Parathyroid adenoma (tissue), 2 donors: ENCODE data around the gene SLC12A7.

Experiments
- H2AFZ ChIP-seq: fragments of 300-600 bp; sonication (generic); one replicate; pipeline ENCODE4 v1.7.0; 2017; ENCODE audit warnings: antibody characterized with exemption, mild to moderate bottlenecking
- H3K27ac ChIP-seq: fragments of 300-600 bp; sonication (generic); one replicate; pipeline ENCODE4 v1.7.0; 2017
- H3K27me3 ChIP-seq: fragments of 300-600 bp; sonication (generic); one replicate; pipeline ENCODE4 v1.7.0; 2017; ENCODE audit warnings: low read length; ENCODE audit not compliant: control insufficient read depth, insufficient read depth
- H3K36me3 ChIP-seq: fragments of 300-600 bp; sonication (generic); one replicate; pipeline ENCODE4 v1.7.0; 2017; ENCODE audit warnings: low read length; ENCODE audit not compliant: control insufficient read depth, insufficient read depth
- H3K4me1 ChIP-seq: fragments of 300-600 bp; sonication (generic); one replicate; pipeline ENCODE4 v1.7.0; 2017; ENCODE audit warnings: control low read depth
- H3K4me2 ChIP-seq: fragments of 300-600 bp; sonication (generic); one replicate; pipeline ENCODE4 v1.7.0; 2017; ENCODE audit warnings: low read length
- H3K4me3 ChIP-seq: fragments of 300-600 bp; sonication (generic); one replicate; pipeline ENCODE4 v1.7.0; 2017; ENCODE audit warnings: low read depth, low read length
- H3K79me2 ChIP-seq: fragments of 300-600 bp; sonication (generic); one replicate; pipeline ENCODE4 v1.7.0; 2017; ENCODE audit warnings: control low read depth
- H3K9ac ChIP-seq: fragments of 300-600 bp; sonication (generic); one replicate; pipeline ENCODE4 v1.7.0; 2017; ENCODE audit warnings: mild to moderate bottlenecking
- H3K9me3 ChIP-seq: fragments of 300-600 bp; sonication (generic); one replicate; pipeline ENCODE4 v1.7.0; 2017; ENCODE audit warnings: low read length; ENCODE audit not compliant: control insufficient read depth
- CTCF ChIP-seq: fragments of 300-600 bp; sonication (generic); IDR thresholded peaks from one replicate; pipeline ENCODE4 v1.7.0; 2017; ENCODE audit warnings: antibody characterized with exemption, mild to moderate bottlenecking
- donor health status: primary hyperparathyroidism.

SLC12A7 gene

DNA sequence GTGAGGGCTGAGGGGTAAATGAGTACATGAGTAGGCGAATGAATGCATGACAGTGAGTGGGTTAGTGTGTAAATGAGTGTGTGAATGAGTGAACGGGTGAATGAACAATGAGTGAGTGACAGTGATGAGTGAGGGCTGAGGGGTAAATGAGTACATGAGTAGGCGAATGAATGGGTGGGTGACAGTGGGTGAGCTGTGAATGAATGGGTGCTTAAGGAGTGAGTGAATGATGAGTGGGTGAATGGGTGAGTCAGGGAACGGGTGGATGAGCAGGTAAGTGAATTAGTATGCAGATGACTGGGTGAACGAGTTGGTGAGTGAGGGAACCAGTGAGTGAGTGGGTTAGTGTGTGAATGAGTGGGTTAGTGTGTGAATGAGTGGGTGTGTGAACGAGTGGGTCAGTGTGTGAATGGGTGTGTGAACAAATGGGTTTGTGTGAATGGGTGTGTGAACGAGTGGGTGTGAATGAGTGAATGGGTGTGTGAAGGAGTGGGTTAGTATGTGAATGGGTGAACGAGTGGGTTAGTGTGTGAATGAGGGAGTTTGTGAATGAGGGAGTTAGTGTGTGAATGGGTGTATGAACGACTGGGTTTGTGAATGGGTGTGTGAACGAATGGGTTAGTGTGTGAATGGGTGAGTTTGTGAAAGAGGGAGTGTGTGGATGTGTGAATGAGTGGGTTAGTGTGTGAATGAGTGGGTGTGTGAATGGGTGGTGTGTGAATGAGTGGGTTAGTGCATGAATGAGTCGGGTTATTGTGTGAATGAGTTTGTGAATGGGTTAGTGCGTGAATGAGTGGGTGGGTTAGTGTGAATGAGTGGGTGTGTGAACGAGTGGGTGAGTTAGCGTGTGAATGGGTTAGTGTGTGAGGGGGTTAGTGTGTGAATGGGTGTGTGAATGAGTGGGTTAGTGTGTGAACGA lies 70.4 kb downstream of the SLC12A7 start:
- Histone ChIP-seq H3K4me1 (no peaks in the 10 kb centered on the region), H3K27me3 (no peaks in the 10 kb centered on the region), H3K36me3 (no peaks in the 10 kb centered on the region), H3K27ac (no peak overlapping the region), H3K9me3 (no peaks in the 10 kb centered on the region), H3K4me2 (no peak overlapping the region), H3K4me3 (no peak overlapping the region), H2AFZ (no peak overlapping the region), H3K79me2 (no peaks in the 10 kb centered on the region), H3K9ac (no peak overlapping the region)
- TF ChIP-seq CTCF, result no peak

GRCh38 chr5:1040571-1040970 lies 71.3 kb downstream of the SLC12A7 start:
- Histone ChIP-seq H3K4me1 (no peaks in the 10 kb centered on the region), H3K4me3 (no peak overlapping the region), H2AFZ (no peak overlapping the region), H3K27me3 (no peaks in the 10 kb centered on the region), H3K27ac (no peak overlapping the region), H3K36me3 (no peaks in the 10 kb centered on the region), H3K9me3 (no peaks in the 10 kb centered on the region), H3K79me2 (no peaks in the 10 kb centered on the region), H3K9ac (no peak overlapping the region), H3K4me2 (no peak overlapping the region)
- TF ChIP-seq CTCF, result no peak

DNA sequence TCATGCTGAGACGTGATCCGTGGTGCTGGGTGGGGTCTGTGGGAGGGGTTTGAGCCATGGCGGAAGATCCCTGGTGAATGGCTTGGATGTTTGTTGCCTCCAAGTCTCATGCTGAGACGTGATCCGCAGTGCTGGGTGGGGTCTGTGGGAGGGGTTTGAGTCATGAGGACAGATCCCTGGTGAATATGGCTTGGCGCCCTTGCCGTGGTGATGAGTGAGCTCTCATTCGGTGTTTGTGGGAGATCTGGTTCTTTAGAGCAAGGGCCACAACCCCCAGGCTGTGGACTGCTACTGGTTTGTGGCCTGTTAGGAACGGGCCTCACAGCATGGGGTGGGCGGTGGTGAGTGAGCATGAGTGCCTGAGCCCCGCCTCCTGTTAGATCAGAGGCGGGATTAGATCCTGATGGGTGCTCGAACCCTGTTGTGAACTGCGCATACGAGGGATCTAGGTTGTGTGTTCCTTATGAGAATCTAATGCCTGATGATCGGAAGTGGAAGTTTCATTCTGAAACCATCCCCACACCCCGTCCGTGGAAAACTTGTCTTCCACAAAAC lies 72.1 kb downstream of the SLC12A7 start:
- H3K4me1 ChIP-seq, result no peaks in the 10 kb centered on the region
- no peak overlapping the region for H2AFZ ChIP-seq
- no peak overlapping the region for H3K4me3 ChIP-seq
- no peaks in the 10 kb centered on the region for H3K36me3 ChIP-seq
- no peak overlapping the region for H3K9ac ChIP-seq
- no peak overlapping the region for H3K4me2 ChIP-seq
- no peak overlapping the region for H3K27ac ChIP-seq
- no peaks in the 10 kb centered on the region for H3K79me2 ChIP-seq
- no peaks in the 10 kb centered on the region for H3K9me3 ChIP-seq
- TF ChIP-seq CTCF, result no peak
- H3K27me3 ChIP-seq, result no peaks in the 10 kb centered on the region

- Histone ChIP-seq H3K9me3 (no peaks in the 10 kb centered on the region), H3K27me3 (no peaks in the 10 kb centered on the region), H2AFZ (no peak overlapping the region), H3K4me3 (no peak overlapping the region), H3K36me3 (no peaks in the 10 kb centered on the region), H3K4me1 (no peaks in the 10 kb centered on the region), H3K9ac (no peak overlapping the region), H3K4me2 (no peak overlapping the region), H3K79me2 (no peaks in the 10 kb centered on the region), H3K27ac (no peak overlapping the region)
- TF ChIP-seq CTCF, result no peak
Observed at GRCh38 chr5:1039210-1039548, 72.7 kb downstream of the SLC12A7 start.
